Sciatic nerve (tissue), 2 donors: Measurements from ENCODE around the gene ANKHD1. TPM values are rescaled to one million over a fixed set of nuclear protein-coding genes. Genes with fewer than 3 reads are reported as not detected.
A peak's percentile ranks its signal among the peaks of the same experiment; 100 is the strongest.

Experiments used
- ATAC-seq: fragments of 200-7000 bp; cut with Tn5 transposase; one replicate; pipeline ENCODE4 v1.9.1; 2020; ENCODE audit warnings: mild to moderate bottlenecking, moderate library complexity
- DNase-seq: peaks from one replicate; pipeline ENCODE4 v3.0.0-alpha.2; 2020; ENCODE audit warnings: low spot score
- intact Hi-C: fragments of 100-400 bp; cut with DNase I; formaldehyde crosslinking; loops from one replicate; pipeline ENCODE4 v1.14.2; 2022
- total RNA-seq: library from RNA; stranded (reverse); fragmentation: NEBNext Ultra II Directional; extraction: Animal tissue kit (Norgen Biotek cat#: 25700); gene quantifications from one replicate; pipeline ENCODE4 v1.2.1, GENCODE V29; 2021
- donor health status: DM: no; HTN: no; CAD: no.
- donor health status: DM: no; HTN: no; CAD: no.

The ANKHD1 gene
- total RNA-seq, 1 donor from 2014 or later, result 144 TPM

DNA sequence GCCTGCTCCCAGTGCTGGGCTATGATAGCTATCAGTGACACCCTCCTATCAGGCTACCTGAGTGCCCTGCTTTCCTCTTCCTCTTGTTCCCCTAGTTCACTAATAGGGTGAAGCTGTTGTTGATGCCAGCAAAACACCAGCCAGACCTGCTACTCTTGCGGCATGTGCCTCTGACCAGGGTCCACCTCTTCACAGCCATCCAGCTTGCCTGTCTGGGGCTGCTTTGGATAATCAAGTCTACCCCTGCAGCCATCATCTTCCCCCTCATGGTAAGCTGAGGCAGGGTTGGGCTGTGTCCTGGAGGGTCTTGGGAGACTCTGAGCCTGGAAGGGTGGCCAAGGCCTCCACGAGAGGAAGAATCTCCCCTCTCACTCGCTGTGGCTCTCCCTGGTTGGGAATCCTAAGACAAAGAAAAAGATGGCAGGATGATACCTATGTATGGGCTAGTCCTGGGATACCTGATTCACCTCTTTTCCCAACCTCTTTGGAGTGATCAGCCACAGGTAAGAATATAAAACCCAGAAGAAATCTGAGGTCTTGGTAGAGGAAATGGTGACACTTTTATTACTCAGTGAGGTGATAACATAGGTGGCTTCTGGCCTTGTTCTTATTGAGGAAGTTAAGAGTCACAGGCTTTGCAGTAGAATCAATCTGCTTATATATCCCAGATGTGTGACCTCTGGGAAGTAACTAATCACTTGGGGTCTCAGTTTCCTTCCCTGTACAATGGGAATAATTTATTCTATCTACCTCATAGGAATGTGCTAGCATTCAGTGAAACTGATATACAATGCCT, 30.1 kb upstream of the ANKHD1 start:
- DNase-seq, result no peak
- ATAC-seq, result no peak
- intact Hi-C loops, result no loop called here

DNA sequence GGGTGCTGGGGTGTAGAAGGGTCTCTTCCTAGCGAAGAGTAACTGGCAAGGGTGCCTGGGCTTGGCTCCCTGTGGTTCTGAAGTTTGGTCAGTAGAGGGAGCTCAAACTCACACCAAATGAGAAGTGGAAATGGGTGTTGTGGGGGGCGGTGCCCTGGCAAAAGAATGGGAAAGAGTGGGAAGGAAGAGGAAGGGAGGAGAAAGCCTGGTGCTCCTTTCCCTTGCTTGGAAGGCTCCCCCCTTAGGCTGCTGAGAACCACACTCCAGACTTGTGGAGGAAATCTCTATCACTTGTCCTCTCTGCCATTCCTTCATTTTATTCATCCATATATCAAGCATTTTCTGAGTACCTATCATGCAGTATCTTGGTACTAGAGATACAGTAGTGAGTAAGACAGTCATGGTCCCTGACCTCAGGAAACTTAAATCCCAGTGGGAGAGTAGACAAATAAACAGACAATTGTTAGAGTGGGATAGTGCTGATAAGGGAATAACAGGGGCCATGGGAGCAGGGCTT, 28.6 kb upstream of the ANKHD1 start:
- DNase-seq (peak; percentile 84), ATAC-seq (peak; percentile 91)
- intact Hi-C loops, result no loop called here

DNA sequence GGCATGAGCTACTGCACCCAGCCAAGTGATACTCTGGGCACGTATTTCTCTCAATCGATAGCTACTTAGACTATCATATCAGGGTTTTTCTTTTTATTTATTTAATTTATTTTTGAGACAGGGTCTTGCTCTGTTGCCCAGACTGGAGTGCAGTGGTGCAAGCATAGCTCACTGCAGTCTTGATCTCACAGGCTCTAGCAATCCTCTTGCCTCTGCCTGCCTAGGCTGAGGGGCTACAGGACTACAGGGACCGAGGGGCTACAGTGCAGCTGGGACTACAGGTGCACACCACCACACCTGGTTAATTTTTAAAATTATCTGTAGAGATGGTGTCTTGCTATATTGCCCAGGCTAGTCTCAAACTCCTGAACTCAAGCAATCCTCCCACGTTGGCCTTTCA, 20.3 kb upstream of the ANKHD1 start:
- no peak for DNase-seq

DNA sequence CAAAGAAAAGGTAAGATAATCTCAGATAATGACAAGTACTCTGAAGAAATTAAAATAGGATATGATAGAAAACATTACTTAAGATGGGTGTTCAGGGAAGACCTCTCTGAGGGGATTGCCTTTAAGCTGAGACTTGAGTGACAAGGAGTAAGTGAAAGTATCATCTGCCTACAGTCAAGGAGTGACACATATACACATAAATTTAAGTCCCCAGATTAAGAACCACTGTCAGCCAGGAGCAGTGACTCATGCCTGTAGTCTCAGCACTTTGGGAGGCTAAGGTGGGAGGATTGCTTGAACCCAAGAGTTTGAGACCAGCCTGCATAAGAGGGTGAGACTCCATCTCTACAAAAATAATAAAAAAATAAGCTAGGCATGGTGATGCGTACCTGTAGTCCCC, 19.7 kb upstream of the ANKHD1 start:
- no peak for ATAC-seq
- intact Hi-C loops, result no loop called here
- no peak for DNase-seq

More for the DNA sequence above, 20.3 kb upstream of the ANKHD1 start:
- intact Hi-C loops, result no loop called here
- ATAC-seq, result no peak

DNA sequence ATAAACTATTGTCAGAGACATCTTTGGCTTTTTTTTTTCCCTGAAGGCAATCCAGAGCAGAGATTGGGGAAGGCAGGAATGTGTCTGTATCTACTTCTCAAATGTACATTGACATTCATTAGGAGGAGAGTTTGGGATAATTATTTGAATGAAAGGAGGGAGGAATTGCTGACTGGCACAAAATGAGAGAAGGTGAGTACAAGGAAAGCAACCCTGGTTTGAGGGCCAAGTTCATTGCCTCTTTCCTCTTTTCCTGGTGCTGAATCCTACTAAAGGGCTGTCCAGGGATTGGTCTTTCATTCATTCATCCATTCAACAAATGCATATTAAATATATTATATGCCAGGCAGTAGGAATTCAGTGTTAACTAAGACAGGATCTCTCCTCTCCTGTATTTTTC, 18.8 kb upstream of the ANKHD1 start:
- DNase-seq, result no peak
- ATAC-seq, result no peak
- intact Hi-C loops, result no loop called here

DNA sequence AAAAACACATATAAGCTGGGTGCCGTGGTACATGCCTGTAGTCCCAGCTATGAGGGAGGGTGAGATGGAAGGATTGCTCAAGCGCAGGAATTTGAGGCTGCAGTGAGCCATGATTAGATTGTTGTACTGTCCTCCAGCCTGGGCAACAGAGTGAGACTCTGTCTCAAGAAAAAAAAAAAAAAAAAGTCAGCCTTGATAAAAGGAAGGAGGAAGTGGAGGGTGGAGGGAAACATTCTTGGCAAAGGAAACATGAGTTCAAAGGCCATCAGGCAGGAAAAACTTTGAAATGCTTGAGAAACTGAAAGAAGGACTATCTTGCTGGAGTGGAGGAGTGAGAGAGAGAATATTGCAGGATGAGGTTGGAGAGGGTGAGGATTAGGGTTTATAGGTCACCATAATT, 18.3 kb upstream of the ANKHD1 start:
- DNase-seq (no peak), ATAC-seq (no peak)
- intact Hi-C loops, result no loop called here

DNA sequence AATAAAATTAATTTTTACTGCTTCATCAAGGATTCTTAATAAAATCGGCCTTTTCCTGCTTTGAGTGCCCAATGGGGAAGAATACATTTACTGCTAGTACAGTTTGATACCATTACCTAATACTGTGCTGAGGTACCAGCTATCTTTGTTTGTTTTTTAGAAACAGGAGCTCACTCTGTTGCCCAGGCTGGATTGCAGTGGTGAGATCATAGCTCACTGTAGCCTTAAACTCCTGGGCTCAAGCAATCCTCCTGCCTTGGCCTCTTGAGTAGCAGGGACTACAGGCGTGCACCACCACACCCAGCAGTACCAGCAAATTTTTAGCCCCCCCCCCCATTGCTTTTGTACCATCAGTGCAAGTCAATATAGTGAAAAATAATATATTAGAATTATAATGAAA, 13.6 kb upstream of the ANKHD1 start:
- DNase-seq (no peak), ATAC-seq (no peak)
- intact Hi-C loops, result no loop called here

DNA sequence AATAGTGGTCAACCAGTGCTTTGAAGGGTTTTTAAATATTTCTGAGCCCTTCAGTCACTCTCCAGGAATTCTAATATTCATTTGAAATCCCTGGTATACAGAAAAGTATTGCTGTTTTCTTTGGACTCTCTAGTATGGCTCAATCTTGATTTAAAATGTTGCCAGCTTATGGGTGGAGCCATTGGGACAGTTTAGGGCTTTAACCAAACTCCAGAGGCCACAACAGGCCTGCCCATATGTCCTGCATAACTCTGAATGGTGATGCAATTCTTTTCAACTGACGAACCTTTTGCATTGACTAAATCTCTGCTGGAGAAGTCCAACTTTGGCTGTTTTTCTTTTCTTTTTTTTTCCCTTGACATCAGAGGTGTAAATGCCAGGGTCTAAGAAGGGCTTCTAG, 10.3 kb upstream of the ANKHD1 start:
- intact Hi-C loops, result no loop called here
- no peak for DNase-seq
- ATAC-seq, result no peak

DNA sequence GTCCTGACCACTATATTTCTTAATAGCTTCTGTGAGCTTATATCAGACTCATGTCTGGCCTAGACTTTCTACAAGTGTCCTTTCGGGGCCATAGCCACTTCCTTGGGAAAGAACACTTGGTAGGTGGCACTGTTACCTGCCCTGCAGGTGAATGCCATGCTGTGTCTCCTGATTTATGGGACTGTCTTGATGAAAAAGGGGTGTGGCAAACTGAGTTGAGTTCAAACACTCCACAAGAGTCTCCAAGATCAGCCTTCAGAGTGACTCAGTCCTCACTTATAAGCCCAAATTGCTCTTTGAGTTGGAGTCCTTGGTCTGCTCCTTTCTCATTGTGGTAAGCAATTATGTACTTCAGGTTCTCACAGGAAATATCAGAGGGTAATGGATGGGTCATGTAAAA, 9.9 kb upstream of the ANKHD1 start:
- intact Hi-C loops, result no loop called here
- no peak for DNase-seq
- ATAC-seq, result no peak

DNA sequence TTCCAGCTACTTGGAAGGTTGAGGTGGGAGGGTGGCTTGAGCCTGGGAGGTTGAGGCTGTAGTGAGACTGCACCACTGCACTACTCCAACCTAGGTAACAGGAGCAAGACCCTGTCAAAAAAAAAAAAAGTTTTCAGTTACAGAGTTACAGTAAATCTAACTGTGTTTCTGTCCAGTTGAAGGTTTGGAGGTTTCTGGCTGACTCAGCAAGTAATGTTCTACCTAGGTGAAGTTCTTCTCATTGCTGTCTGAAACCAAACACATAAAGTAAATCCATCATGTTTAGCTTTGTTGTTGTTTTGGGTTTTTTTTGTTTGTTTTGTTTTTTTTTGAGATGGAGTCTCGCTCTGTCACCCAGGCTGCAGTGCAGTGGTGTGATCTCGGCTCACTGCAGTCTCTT, 7.9 kb upstream of the ANKHD1 start:
- intact Hi-C loops, result no loop called here
- ATAC-seq, result no peak

DNA sequence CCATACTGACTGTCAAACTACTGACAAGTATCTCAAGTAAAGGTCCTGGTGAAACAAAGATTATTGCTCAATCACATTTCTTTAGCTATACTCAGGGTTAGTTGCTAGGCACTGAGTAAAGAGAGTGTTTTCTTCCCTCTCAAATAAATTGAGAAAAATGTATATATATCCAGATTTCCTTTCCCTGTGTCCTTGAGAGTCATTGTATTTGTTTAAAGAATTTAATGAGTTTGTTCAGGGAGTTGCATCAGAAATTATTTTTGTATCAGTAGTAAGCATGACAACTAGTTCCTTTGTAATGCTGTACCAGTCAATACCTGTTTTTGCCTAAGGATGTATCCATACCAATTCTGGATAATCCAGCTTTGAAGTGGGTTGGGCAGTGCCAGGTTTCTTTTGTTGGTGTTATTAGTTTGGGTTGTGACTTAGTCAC, 3.2 kb upstream of the ANKHD1 start:
- intact Hi-C loops, result no loop called here
- no peak for DNase-seq
- no peak for ATAC-seq

More for the DNA sequence above, 7.9 kb upstream of the ANKHD1 start:
- DNase-seq, result no peak

DNA sequence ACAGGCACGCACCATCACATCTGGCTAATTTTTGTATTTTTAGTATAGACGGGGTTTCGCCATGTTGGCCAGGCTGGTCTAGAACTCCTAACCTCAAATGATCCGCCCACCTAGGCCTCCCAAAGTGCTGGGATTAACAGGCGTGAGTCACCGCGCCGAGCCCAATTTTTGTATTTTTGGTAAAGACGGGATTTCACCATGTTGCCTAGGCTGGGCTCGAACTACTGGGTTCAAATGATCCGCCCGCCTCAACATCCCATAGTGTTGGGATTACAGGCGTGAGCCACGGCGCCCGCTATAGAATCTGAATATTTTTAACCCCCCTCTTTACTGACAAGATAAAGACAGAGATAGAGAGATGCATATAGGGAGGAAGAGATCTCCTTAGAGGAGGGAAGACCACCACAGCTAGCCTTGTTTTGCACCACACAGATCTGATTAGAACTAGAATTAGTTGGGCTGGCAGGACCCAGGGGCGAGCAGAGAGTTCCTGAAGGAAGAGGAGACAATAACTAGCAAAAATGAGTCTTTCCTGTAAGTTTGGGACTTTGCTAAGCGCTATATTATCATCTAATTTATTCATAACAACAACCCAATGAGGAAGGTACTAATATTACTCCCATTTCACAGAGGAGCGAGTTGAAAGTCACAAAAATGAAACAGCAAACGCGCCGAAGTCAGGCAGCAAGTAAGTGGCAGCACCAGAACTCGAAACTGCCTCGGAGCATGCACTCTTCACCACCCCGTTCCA, 1.5 kb upstream of the ANKHD1 start:
- intact Hi-C loops, result no loop called here
- DNase-seq, result no peak
- no peak for ATAC-seq

DNA sequence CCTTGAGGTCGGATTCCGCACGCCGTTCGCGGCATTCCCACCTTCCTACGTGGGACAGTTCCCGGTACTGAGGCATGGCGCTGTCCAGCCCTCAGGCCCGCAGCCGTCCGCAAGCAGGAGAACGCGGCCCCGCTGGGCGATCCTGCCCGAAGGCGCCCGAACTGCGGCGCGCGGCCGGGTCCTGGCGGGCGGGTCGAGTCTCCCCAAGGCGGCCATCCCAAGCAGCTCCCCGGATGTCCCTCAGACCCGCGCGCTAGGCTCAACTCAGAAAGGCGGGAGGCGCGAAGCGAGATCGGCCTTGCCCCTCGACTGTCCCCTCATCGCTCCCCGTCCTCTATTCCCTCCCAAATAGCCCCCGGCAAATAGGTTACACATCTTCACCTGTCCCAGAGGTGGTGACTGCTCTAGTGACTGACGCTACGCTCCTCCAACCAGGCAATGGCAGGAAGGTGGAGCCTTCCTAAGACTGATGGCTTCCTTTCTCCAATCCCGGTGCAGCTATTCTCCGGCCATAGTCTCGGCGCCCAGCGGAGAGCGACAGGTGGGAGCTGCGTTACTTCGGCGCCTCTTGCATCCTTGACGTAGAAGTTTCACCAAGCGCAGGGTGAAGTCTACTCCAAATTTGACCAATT, 787 bp upstream of the ANKHD1 start:
- peak; percentile 92 for ATAC-seq
- intact Hi-C loops, result no loop called here

DNA sequence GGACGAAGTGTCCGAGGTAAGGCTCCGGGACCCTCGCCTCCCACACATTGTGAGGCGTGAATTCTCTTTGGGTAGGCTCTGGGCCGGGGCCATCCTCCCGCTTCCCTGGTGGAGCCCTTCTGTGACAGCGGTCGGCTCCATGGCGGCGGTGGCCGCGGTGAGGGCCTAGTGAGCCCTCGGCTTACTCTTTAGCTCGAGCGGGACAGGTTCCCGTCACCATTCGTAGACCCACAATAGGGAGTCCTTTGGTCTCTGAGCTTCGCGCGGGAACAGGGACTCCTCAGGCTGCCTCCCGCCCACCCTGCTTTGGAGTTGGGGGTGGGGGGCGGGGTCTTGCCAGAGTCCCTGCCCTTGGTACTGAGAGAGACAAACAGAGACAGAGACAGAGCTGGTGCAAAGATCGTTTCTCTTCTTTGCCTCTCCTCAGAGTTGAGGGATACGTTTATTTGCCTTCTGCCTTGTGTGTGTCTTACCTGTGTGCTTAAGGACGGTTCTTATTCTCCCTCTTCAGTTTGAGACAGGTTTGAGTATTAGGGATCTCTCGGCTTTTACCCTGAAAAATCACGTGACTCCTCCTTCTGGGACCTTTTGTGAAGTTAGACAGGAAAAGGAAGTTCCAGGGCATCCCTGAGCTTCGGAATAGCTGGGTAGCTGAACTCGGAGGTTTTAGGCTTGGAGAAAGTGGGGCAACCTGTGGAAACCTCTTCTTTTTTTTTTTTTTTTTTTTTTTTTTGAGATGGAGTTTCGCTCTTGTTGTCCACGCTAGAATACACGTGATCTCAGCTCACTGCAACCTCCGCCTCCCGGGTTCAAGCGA, 833 bp downstream of the ANKHD1 start:
- intact Hi-C loops, result no loop called here
- ATAC-seq, result no peak

More for the DNA sequence above, 787 bp upstream of the ANKHD1 start:
- peak; percentile 93 for DNase-seq

DNA sequence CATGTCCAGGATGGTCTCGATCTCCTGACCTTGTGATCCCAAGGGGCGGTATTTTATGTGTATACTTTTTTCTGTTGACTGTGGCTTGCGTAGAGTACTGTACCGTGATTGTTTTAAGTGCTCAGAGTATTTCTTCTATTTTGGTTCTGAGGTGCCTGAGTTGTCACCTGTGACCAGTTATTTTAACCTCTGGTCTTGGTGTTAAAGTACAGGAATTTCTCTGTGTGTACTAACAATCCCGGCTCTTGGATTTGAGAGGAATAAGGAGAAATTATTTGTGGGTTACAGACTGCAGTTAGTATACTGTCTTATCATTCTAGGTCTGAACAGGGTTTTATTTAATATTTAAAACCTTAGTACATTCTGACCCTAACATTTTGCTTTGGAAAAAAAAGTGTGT, 2.0 kb downstream of the ANKHD1 start:
- DNase-seq, result no peak
- ATAC-seq, result no peak
- intact Hi-C loops, result no loop called here

More for the DNA sequence above, 833 bp downstream of the ANKHD1 start:
- DNase-seq, result peak; percentile 70

DNA sequence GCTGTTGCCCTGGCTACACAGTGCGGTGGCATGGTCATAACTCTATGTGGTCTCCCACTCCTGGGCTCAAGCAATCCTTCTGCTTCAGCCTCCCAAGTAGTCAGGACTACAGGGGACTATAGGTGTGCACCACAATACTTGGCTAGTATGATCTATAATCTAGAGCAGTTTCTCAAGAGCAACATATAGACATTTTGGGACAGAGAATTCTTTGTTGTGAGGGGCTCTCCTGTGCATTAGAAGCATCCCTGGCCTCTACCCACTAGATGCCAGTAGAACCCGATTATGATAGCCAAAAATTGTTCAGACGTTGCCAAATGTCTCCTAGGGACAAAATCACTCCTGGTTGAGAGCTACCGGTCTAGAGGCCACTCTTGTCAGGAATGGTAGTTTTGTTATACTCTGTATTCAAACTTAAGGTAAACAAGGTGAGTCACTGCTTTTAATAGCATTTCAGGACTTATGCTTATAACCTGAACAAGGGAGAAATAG, 7.2 kb downstream of the ANKHD1 start:
- DNase-seq, result no peak
- intact Hi-C loops, result no loop called here
- no peak for ATAC-seq

DNA sequence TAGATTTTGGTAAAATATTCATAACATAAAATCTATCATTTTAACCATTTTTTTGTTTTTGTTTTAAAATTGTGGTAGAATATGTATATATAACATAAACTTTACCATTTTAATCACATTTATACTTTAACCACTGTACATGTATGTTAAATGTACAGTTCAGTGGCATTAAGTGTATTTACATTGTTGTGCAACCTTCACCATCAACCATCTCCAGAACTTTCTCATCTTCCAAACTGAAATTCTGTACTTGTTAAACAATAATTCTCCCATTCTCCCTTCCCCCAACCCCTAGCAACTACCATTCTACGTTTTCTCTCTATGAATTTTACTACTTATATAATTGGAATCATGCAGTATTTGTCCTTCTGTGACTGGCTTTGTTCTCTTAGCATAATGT, 11.6 kb downstream of the ANKHD1 start:
- DNase-seq (no peak), ATAC-seq (no peak)
- intact Hi-C loops, result no loop called here

DNA sequence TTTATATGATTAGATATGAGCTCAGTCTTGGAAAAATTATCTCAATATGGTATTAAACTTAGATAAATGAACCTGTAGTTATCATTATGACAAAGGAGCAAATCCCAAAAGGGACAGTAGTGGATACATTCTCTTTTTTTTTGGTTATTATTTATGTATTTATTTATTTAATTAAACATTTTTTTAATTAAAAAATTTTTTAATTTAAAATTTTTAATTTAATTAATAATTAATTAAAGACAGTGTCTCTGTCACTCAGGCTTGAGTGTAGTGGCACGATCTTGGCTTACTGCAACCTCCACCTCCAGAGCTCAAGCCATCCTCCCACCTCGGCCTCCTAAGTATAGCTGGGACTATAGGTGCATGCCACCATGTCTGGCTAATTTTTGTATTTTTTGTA, 15.6 kb downstream of the ANKHD1 start:
- DNase-seq, result no peak
- no peak for ATAC-seq
- intact Hi-C loops, result loop anchor here (5.0 kb wide), 1 partner anchor 695 kb away; no protein-coding TSS in a partner anchor
